ENCODE data around the gene ADISSP.

The ADISSP gene

DNA sequence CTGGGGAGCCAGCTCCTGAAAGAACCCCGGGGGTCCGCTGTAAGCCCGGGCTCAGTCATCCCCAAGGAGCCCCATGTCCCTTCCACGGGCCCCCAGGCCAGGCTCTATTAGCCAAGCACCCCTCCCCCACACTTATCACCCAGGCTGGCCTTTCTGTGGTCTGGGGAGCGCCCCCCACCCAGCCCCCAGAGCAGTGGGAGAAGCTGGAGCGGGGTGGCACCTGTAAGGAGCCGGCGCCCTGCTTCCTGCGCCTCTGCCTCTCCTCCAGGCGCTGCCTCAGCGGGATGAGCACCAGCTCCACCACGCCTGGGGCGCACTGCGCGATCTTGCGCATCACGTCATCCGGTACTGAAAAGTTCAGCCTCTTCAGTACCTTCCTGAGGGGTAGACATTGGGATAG, 11.4 kb upstream of the ADISSP start:
- DNase-seq, result no peak

GRCh38 chr20:3777716-3778629, 10.4 kb upstream of the ADISSP start:
- DNase-seq, result peak; percentile 52

DNA sequence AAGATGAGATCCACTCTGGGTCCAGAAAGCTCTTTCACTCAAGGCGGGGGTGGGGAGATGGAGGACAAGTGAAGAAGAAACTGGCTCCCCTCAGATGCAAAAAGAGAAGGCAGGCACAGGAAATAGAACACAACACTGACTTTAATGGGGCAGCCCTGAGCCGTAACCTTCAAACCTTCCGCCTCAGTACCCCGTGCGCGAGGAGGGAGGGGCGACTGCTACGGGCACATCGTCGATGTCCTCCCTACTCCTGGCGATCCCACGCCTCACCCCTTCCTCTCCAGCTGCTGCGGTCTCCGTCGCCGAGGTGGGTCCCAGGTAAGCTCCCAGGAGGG, 9.8 kb upstream of the ADISSP start:
- no peak for DNase-seq

DNA sequence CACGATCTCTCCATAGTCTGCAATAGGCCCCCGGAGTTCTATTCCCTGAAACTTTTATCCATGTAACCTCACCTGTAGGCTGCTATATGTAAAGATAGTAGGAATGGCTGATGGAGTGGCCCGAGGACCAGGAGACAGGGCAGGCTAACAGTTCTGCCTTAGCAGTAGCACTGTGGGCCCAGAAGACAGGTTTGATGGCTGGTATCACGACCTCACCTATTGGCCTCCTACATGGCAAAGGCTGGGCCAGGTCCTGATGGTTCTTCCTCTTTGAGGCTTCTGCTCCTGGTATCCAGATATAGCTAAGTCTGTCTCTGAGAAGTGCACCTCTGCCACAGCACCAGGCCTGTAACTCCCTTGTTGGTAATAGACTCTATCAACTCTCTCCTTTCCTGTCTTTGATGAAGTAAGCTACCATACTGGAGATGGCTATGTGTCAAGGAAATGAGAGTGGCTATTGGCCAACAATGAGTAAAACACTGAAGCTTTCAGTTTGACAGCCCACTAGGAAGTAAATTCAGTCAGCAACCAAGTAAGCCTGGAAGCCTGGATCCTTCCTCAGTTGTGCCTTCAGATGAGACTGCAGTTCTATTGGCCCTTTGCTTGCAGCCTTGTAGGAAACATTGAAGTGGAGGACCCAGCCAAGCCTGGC, 8.0 kb upstream of the ADISSP start:
- no peak for DNase-seq

- DNase-seq, result no peak
Observed at GRCh38 chr20:3771552-3772058, 4.1 kb upstream of the ADISSP start.

DNA sequence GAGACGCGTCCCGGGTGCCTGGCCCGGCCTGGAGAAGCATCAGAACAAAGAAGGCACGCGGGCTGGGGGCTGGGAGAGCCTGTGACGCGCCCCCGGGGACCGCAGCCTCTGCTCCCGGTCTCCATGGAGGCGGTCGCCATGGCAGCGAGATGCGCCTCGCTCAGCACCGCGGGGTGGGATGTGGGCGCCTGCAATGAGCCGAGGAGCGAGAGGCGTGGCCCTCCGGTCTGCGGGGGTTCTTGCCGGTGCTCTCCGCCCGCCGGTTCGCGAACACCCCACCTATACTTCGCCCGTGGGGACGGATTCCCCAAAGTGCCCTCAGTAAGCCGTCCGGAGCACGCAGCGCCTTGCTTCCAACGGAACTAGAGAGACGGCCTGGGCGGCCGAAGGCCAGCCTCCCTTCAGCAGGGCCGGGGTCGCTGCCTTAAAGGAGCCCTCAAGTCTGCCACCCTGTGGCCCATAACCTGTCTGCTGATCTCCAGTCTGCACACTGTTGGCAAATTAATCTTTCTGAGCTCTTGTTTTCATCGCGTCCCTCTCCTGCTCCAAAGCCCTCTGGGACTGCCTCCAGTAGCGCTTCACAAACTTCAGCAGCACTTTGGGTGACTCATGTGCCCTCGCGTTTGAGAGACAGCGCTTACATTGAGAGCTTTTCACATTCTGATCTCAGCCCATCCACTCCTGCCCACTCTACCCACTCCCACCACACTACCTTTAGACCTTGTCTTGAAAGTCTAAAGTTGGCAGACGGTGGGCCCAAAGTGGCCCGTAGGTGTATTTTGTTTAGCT, 983 bp upstream of the ADISSP start:
- DNase-seq, result peak; percentile 88

DNA sequence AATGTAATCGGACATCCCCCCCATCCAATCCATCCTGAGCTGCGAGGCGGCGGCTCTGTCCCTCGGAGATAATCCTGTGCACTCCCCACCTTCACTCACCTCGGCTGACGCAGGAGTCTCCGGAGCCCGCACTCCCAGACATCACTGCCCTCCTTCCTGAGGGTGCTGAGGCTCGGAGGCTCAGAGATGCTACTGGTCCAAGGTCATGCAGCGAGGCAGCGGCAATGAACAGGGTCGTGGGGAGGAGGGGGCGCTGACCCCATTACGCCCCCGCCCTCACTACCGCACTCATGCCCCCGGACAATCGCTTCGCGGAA, 485 bp downstream of the ADISSP start:
- DNase-seq, result no peak

GRCh38 chr20:3766422-3767109, 987 bp downstream of the ADISSP start:
- no peak for DNase-seq

DNA sequence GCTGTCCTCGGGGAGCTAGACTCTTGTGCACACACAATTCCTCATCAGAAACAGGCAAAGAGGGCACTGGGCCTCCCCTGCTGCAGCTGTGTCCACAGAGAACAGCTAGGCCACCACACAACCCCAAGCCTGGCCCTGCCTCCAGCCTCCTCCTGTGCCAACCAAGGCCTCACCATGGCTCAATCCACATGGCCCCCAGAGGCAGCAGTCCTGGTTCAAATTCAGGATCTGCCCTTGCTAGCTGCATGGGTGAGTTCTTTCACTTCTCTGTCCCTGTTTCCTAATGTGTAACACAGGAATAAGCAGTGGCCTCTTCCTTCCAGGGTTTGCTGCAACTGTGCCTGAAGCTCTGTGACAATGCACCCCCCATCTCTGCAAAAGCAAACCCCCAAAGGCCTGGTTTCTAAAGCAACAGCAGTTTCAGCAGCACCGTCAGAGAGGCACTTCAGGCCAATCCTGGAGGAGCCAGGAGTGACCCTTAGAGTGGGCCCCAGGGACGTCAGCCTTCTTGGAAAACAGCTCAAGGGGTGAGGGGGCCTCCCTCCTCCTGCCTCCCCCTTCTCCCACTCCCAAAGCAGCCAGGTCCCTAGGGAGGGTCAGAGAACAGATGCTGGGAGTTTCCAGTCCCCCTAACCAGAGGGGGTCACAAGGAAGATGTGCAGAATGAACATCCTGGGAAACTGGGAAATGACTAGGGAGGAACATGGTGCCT, 2.2 kb downstream of the ADISSP start:
- no peak for DNase-seq

- DNase-seq, result no peak
Observed at GRCh38 chr20:3764659-3765058, 2.9 kb downstream of the ADISSP start.

DNA sequence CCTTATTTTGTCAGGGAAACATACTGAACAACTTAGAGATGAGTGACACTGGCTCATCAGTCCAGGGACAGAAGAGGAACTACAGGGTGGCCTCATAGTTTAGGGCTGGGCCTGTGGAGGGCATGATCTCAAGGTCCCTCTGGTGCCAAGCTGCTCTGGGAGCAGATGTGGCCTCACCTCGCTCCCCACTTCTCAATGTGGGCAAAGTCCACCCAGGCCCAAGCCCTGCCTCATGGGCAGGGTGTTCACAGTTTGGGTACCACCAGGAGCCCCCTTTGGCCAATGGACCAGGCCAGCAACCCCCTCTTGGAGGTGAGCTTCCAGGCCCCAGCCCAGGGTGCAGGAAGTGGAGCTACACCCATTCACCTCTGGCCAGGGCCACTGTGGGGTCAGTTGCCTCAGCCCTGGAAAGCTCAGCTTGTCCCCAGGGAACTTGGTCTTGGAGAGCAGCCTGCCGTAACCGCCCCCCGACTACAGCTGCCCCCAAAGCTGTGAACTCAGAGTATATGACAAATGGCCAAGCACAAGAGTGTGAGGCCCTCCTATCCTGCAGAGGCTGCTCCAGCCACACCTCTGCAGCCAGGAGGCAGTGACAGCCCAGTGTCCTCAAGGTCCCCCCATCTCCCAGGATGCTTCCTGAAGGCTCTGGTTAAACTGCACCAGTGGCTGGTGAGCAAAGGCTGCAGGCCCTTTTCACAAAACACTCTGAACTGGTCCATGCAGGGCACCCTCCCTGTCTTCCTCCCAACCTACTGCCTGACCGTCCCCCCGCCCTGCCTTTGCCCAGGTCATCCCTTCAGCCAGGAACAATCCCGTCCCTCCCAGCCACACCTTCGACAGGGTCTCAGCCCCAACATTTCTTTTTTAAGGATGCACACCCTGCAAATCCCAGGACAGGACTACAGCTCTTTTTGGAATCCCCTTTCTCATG, 3.6 kb downstream of the ADISSP start:
- DNase-seq, result no peak

DNA sequence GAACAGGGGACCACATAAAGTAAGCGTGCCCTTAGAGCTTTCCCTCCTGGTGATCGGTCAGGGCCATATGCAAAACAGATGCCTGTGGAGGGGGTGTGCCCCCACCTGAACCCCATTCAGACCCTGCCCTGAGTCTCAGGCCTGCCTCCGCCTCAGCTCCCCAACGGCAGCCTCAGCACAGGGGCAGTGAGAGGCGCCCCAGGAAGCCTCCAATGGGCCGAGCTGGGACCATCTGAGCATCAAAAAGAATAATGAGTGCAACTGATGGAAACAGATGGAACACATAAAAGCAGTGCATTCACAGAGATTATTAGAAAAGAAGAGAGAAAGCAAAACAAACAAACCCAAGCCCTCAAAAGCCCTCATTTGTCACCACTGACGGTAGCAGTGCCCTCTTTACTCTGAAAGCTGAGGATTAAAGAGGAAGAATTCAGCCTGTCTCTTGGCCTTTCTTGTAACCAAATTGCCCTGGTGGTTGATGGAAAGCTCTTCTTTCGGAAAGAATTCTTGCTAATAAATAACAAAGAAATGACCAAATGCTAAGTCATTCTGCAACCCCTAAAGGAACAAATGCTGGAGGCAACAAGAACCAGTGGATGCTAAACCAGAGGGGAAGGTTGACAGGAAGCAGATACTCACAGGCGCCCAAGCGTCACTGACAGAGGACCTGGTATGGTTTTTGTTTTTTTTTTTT, 6.8 kb downstream of the ADISSP start:
- DNase-seq, result no peak

DNA sequence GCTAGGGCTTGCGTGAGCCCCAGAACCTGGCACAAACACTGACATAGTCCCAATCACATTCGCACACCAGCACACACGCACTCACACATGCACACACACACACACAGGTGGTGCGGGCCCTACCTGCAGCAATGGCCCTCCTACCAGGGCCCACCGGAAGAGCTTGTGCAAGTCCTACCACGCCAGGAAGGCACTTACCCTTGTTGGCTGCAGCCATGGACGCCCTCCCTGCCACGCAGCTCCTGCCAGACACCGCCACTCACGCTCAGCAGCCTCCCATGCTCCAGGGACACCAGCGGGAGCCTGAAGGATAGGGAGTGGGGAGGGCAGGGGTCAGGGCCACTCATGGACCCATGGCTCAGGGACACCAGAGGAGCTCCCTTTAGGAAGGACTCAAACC, 7.7 kb downstream of the ADISSP start:
- no peak for DNase-seq

DNA sequence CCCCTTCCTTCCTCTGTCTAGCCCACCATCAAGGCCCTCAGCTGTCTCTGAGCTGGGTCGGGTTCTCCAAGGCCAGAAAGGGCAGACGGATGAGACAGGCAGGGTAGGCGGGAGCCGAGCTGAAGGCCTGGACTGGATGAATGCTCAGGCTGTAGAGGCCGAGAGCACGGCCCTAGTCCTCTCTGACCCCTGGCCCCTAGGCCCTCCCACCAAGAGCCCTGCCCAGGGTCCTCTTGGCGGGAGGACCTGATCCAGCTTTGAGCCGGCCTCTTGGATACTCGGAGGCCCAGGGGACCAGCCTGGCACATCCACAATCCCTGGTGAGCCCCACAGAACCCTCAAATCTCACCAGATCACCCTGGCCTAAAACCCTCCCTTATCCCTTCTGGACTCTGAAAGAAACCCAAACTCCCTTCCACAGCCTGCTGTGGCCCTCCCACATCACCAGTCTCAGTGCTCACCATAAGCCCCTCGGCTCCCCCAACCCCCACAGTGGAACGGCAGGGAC, 8.2 kb downstream of the ADISSP start:
- no peak for DNase-seq

- DNase-seq, result no peak
Observed at GRCh38 chr20:3758566-3758965, 9.0 kb downstream of the ADISSP start.

DNA sequence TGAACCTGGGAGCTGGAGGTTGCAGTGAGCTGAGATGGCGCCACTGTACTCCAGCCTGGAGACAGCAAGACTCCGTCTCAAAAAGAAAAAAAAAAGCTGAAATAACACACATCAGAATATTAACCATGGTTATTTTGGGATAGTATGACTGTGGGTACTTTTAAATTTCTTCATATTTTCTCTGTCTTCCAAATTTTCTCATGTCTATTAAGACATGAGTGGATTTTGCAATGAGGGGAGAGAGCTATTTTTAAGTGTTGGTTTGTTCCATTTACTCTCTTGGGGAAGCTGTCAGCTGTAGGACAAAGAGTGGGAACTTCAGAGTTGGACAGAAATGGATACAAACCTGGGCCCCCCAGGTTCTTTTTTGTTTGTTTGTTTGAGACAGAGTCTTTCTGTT, 10.3 kb downstream of the ADISSP start:
- DNase-seq, result no peak

DNA sequence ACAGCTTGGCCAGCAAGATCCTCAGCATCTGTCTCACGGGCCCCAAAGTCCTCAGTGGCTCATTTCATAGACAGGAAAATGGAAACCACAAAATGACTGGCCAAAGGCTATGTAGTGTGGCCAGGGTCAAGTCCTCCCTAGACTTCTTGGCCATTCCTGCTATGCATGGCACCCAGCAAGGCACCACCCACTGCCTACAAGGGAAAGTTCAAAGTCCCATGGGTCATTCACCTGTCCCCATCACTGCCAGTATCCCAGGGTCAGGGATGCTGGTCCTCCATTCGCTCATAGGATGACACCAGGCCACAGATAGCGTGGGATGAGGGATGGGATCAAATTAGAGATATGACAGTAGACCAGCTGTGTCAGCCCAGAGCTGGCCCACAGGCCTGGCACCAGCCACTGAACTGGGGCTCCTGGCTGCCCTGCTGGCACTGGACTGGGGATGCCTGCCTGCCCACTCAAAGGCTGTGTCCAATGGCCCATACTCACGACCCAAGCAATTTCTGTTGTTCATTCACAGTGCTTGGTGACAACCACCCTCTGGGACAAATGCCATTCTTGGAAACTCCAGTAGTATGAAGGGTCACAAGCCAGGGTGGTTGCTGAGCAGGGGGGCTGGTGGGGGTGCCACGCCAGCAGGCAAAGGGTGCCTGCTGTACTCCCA, 11.6 kb downstream of the ADISSP start:
- no peak for DNase-seq

GRCh38 chr20:3755269-3755668, 12.3 kb downstream of the ADISSP start:
- no peak for DNase-seq

DNA sequence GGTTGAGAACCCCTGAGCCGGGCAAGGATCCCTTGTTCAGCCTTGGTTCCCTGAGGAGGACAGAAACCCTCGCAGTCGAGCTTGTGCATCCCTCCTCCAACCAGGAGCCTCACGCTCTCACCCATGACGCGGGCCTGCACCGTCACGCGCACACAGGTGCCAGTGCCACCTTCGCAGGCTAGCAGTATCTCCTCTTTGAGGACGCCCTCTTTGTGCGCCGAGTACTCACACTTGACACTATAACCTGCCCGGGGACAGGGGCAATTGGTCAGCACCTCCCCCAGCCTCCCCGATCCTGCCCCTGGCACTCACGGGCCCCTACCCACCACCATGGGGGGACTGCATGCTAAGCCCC, 13.3 kb downstream of the ADISSP start:
- DNase-seq, result no peak
